Amniotic epithelial cell (primary cell): ENCODE data around the gene CHN2.

Experiments
- DNase-seq: peaks from one replicate; pipeline ENCODE4 v3.0.0-alpha.2; 2010; ENCODE audit warnings: low read depth

Gene CHN2

DNA sequence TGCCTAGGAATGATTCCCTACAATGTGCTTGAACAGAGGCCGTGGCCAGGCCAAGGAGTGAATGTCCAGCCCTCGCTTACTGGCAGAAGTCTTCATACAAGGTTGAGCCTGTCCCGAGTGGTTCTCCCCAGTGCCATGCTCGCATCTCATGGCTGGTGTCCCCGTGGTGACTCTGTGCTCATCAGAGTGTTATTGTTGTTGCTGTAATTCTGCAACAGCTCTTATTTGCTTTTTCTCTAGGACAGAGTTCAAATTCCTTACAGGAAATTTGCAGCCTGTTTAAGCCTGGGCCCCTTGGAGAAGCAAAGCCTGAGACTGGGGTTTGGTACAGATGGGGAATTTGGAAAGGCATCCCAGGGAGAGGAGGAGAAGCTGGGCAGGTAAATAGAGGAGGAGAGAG lies 211.3 kb downstream of the CHN2 start:
- no peak for DNase-seq

DNA sequence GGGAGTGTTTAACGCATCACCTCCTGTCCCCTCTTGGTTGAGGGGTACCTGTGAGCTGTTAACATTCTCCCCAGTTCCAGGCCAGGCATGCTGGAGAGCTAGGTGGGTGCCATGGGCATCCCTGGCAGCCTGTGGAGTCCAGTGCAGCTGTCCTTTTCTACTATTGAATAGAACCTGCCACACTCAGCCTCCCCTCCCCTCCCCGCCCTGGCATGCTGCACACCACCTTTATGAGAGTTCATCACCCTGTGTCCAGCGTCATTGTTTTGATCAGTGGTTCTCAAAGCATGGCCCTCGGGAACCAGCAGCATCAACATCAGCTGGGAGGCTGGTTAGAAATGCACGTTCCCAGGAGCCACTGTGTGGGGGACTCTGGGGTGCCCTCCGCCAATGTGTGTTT lies 211.8 kb downstream of the CHN2 start:
- no peak for DNase-seq

DNA sequence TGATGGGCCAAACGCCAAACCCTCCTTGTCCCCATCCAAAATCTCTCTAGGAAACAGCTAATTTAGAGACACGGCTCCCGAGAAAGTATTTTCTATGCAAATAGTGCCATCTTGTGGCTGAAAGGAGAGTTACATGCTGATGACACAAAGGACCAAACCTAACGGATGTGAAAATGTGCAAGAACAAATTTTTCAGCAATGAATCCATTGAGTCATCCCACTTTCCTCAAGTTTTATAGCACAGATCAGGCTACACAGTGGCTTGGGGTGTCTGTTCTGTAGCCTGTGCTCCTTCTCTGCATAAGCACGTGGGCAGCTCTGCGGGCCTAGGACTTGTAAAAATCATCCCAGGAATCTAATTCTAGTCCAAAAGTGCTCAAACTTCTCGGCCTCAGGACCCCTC lies 214.3 kb downstream of the CHN2 start:
- peak; percentile 36 for DNase-seq

- DNase-seq: no peak
These were observed 216.4 kb downstream of the CHN2 start for GRCh38 chr7:29410996-29411395.

GRCh38 chr7:29412912-29413311 lies 218.3 kb downstream of the CHN2 start:
- no peak for DNase-seq

DNA sequence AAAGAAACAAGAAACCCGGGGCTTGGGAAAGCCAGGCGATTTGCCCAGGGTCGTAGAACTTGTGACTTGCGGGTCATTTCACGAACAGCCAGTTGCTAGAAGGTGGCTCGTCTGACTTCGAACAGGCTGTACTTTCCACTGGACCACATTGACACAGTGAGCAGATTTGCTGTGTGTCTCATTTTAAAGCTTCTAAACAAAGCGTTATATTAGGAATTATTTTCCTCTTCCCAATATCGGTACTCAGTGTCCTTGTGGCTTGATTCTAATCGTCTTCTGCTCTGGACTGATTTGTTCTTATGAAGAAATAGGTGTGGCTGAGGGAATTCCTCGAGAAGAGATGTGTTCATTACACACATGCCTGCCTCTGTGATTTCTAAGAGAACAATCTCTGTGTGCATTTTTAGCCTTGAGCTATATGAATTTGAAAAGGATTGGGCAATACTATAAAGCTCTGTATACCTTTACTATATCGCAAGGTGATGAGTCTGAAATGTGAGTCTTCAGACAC lies 219.1 kb downstream of the CHN2 start:
- no peak for DNase-seq

DNA sequence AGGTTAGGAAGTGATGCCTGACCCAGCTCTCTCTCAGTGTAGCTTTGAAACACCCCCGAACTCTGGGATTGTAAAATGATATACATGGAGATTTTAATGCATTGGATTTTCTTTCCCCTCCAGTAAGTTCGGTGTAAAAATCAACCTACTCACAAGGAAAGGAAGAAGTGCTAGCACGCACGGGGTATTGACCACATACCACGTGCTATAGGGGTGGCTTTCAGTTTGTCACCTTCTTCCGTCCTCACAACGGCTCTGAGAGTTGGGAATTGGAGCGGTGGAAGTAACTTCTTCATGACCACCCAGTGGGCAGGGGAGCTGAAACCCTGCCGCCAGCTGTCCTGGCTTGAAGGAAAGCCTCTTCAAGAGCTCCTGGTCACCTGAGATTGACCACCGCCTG lies 219.6 kb downstream of the CHN2 start:
- DNase-seq: no peak

DNA sequence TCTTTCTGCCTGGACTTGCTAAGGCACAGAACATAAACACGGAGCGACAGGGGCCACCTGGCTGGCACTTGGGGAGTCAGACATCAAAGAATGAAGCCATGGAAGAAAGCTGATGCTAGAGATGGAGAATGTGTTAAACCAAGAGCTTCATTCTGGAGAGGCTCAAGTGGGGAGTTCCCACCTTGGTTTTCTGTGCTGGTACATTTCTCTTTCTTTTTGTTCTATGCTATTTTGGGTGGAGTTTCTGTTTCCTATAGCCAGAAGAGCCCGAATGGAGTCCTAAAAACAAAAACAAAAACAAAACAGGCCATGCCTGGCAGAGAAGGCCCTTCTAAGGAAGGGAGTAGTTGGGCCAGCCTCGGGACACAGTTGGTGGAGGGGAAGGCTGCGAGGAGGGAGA lies 220.6 kb downstream of the CHN2 start:
- DNase-seq: no peak

GRCh38 chr7:29416276-29416937 lies 221.8 kb downstream of the CHN2 start:
- no peak for DNase-seq

- no peak for DNase-seq
These were observed 222.3 kb downstream of the CHN2 start for GRCh38 chr7:29416938-29417305.

DNA sequence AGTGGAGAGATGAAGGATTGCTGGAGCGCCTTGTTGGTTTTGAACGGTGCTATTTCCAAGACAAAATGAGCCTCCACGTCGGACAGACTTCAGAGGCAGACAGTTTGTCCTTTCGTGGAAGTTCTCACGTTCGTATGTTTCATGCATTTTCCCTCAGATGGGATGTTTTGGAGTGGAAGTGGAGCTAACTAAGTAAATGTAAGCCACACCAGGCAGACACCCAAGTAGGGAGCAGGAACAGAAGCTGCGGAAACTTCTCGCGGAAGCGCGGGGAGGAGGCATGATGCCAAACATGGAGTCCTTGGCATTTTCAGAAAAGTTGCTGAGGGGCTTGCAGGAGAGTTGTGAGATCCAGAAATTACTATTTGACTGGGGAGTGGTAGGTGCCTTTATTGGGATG lies 223.5 kb downstream of the CHN2 start:
- no peak for DNase-seq

GRCh38 chr7:29418651-29419050 lies 224.1 kb downstream of the CHN2 start:
- no peak for DNase-seq

DNA sequence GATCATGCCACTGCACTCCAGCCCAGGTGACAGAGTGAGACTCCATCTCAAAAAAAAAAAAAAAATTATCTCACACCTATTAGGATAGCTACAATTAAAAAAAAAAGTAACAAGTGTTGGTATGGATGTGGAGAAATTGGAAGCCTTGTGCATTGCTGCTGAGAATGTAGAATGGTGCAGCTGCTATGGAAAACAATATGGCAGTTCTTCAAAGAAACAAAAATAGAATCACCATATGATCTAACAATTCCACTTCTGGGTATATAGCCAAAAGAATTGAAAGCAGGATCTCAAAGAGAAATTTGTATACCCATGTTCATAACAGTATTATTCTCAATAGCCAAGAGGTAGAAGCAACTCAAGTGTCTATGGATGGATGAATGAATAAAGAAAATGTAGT lies 225.4 kb downstream of the CHN2 start:
- no peak for DNase-seq

- no peak for DNase-seq
These were observed 226.7 kb downstream of the CHN2 start for GRCh38 chr7:29421010-29421956.

DNA sequence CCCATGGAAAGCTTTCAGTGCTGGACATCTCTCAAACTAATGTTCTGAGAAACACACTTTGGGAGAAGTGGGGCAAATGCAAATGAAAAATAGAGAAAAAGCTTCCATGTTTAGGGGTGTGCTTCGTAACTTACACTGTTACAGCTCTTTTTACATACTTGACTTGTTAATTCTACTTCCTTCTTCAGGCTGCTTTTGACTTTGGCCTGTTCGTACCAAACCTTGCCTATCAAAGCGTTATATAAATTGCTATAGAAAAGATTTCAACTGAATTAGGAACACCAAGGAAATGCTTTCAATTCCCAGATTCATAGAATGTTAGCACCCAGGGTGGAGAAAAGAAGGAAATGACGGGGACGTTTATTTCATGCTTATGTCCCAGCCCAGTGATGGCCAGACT lies 228.3 kb downstream of the CHN2 start:
- DNase-seq: no peak

DNA sequence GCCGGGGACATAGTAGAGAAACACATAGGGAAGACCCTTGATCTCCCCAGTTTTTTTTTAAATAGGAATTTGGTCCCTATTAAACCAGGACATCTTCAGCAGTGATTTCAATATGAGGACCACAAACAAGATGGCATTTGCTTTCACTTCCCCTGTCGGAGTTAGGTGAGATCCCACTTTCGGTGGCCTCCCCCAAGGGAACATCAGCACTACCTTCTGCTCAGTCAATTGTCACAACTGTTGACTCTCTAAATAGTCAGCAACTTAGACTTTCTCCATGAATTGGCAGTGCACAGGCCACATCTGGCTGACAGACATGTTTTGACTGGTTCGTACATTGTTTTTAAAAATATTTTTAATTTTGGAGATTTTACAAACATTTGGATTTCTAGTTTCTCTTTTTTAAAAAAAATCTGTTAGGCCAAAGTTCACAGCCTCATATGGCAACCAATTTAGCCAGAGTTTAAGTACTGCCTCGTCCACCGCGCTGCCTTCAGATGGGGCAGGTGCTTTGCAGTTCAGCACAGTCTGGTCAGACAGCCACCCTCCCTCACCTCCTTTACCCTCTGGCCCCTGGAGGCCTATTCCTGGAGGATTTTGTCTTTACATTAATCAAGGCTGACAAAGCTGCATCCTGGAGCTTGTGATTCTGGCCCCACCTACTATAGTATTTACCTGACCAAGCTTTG lies 229.9 kb downstream of the CHN2 start:
- DNase-seq: no peak

- DNase-seq: no peak
These were observed 230.4 kb downstream of the CHN2 start for GRCh38 chr7:29424984-29425309.

DNA sequence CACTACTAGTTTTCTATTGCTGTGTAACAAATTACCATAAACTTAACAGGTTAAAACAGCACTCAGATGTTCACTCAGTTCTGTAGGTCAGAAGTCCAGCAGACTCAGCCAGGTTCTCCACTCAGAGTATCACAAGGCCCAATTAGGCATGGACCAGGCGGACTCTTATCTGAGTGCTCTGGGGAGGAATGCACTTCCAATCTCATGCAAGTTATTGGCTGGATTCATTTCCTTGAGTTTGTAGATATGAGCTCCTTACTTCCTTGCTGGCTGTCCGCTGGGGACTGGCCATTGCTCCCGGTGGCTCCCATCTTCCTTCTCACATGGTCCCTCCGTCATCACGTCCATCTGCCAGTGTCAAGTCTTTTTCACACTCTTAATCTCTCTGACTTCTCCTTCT lies 232.0 kb downstream of the CHN2 start:
- no peak for DNase-seq

DNA sequence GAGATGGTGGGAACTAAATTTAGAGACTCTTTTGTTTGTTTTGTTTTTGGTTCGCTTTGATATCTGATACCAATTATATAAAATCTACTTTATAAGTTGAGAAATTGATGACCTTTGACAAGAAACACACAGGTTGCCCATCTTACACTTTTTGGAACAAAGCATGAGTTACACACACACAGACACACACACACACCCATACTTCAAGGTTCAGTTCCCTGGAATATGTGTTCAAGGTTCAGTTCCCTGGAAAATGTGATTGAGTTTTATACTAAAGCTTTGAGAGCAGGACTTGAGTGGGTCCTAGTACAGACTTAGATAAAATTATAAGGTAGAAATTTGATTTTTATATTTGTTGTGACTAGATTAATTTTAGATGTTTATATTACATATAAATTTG lies 234.8 kb downstream of the CHN2 start:
- DNase-seq: no peak

- DNase-seq: no peak
These were observed 235.8 kb downstream of the CHN2 start for GRCh38 chr7:29430279-29430949.

GRCh38 chr7:29431686-29432085 lies 237.1 kb downstream of the CHN2 start:
- DNase-seq: no peak

DNA sequence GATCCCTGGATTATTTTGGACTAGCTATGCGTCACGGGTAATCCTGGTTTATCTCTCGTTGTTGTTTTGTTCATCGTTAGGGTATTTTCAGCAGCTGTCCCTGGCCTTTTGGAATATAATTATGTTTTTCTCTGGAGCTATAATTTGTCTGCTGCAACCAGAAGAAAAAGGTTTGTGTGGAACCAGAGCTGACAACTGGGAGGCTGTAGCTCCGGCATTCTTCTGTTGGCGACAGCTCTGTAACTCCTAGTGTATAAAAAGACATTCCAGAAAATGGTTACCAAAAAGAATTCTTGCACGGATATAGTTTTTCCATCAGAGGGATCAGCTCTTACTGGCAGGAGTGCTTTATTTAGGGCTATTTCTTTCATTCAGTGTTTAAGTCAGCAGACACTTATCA lies 238.1 kb downstream of the CHN2 start:
- DNase-seq: no peak
